K562 (cell line): ENCODE results near the gene SLC12A4. TPM values are rescaled to one million over a fixed set of nuclear protein-coding genes. Genes with fewer than 3 reads are reported as not detected.

Experiments used
- ATAC-seq: fragments of 200-7000 bp; cut with Tn5 transposase; 3 replicates; pipeline ENCODE4 v1.9.1; 2020; ENCODE audit warnings: moderate library complexity
- BruUV-seq: library from RNA; stranded (reverse); fragments of 400-500 nt; replicated peaks from 2 replicates; lab custom pipeline; 2021; lab: Mats Ljungman, UMichigan
- CTCF ChIA-PET: fragments of 300-600 bp; formaldehyde crosslinking; extraction: SDS; loops from one replicate; lab custom pipeline; 2021; ENCODE audit warnings: low intra/inter-chr PET ratio; lab: Yijun Ruan, JAX
- POLR2A ChIA-PET: fragments of 300-600, 350-650 bp; sonication (Branson Sonifier 250); formaldehyde crosslinking; extraction: SDS; loops from one replicate; lab custom pipeline; 2021; ENCODE audit warnings: antibody characterized with exemption, inconsistent platforms; lab: Yijun Ruan, JAX
- DNase-seq, 4 experiments: peaks; one replicate each; pipeline versions ENCODE4 v3.0.0 to v3.0.0-alpha.2; 2011 to 2018; ENCODE audit warnings: low spot score in 3 of 4, mixed read lengths in 3 of 4; ENCODE audit errors: extremely low read depth in 1 of 4
- FAIRE-seq: peaks from 2 replicates; lab custom pipeline; 2011; peaks lifted over from hg19 to GRCh38; lab: Jason Lieb, UNC
- H2AFZ ChIP-seq: 2 replicates; pipeline ENCODE4 v1.6.0; 2011; ENCODE audit warnings: low read depth, low read length, control low read depth, inconsistent platforms
- H3K27ac ChIP-seq: fragments of 200-600 bp; 3 replicates; pipeline ENCODE4 v1.8.0; 2011; ENCODE audit warnings: low read depth, mild to moderate bottlenecking, control low read depth, inconsistent platforms, low read length, moderate library complexity, mixed read lengths; ENCODE audit errors: extremely low read depth
- H3K27me3 ChIP-seq, 2 experiments: fragments of 300-600 bp in 1 of 2; 2 replicates in 1 of 2; 3 replicates in 1 of 2; pipeline versions ENCODE4 v1.6.0 to v1.8.0; 2011; ENCODE audit warnings: inconsistent platforms in 2 of 2, low read length in 2 of 2, mild to moderate bottlenecking in 1 of 2, mixed read lengths in 1 of 2, moderate library complexity in 1 of 2; ENCODE audit not compliant: control insufficient read depth in 2 of 2, insufficient read depth in 2 of 2
- H3K36me3 ChIP-seq: fragments of 300-600 bp; 3 replicates; pipeline ENCODE4 v1.8.0; 2011; ENCODE audit warnings: mild to moderate bottlenecking, low read length, inconsistent platforms; ENCODE audit not compliant: control insufficient read depth, insufficient read depth
- H3K4me1 ChIP-seq, 2 experiments: fragments of 200-600 bp in 1 of 2; replicated peaks in 1 of 2; 2 replicates in 1 of 2; 3 replicates in 1 of 2; pipeline versions ENCODE4 v1.5.1 to v1.8.0; 2011; ENCODE audit warnings: inconsistent platforms in 2 of 2, low read length in 2 of 2, mild to moderate bottlenecking in 1 of 2, mixed read lengths in 1 of 2, moderate library complexity in 1 of 2; ENCODE audit not compliant: control insufficient read depth in 2 of 2, insufficient read depth in 2 of 2
- H3K4me2 ChIP-seq: 2 replicates; pipeline ENCODE4 v1.6.1; 2011; ENCODE audit warnings: low read length, control low read depth, inconsistent platforms, mixed read lengths; ENCODE audit not compliant: insufficient read depth
- H3K4me3 ChIP-seq: fragments of 200-600 bp; sonication (generic), shearing (Covaris generic); 2 replicates; pipeline ENCODE4 v1.5.1; 2016; ENCODE audit warnings: control low read depth, inconsistent platforms
- H3K79me2 ChIP-seq: fragments of 200-600 bp; 3 replicates; pipeline ENCODE4 v1.8.0; 2011; ENCODE audit warnings: low read length, inconsistent platforms; ENCODE audit not compliant: control insufficient read depth, insufficient read depth
- H3K9ac ChIP-seq, 2 experiments: 2 replicates each; pipeline versions ENCODE4 v1.6.0 to v1.6.1; 2011; ENCODE audit warnings: low read depth in 2 of 2, low read length in 2 of 2, control low read depth in 1 of 2, inconsistent platforms in 1 of 2, mild to moderate bottlenecking in 1 of 2, mixed read lengths in 1 of 2; ENCODE audit not compliant: insufficient read depth in 1 of 2
- H3K9me1 ChIP-seq: one replicate; pipeline ENCODE4 v1.6.0; 2011; ENCODE audit warnings: inconsistent platforms, mild to moderate bottlenecking, low read length, moderate library complexity; ENCODE audit not compliant: control insufficient read depth, insufficient read depth
- H3K9me3 ChIP-seq: replicated peaks from 2 replicates; pipeline ENCODE4 v1.5.1; 2011; ENCODE audit warnings: low read depth, low read length, inconsistent platforms; ENCODE audit not compliant: control insufficient read depth, insufficient read depth
- H4K20me1 ChIP-seq: replicated peaks from 2 replicates; pipeline ENCODE4 v1.6.1; 2011; ENCODE audit warnings: low read length, inconsistent platforms, mixed read lengths; ENCODE audit not compliant: control insufficient read depth, insufficient read depth
- ETV5 ChIP-seq: sonication (generic); formaldehyde crosslinking; IDR thresholded peaks from 2 replicates; pipeline ENCODE4 v1.4.0; 2020; ENCODE audit warnings: low read depth, mild to moderate bottlenecking, missing genetic modification reagents
- GABPA ChIP-seq: fragments of 200-800 bp; sonication (Bioruptor generic); conservative IDR thresholded peaks from 2 replicates; pipeline ENCODE4 v1.6.1; 2016; ENCODE audit warnings: low read depth, missing genetic modification characterization, missing compliant biosample characterization
- GATAD2B ChIP-seq: fragments of 450-650 bp; IDR thresholded peaks from 2 replicates; pipeline ENCODE4 v1.6.1; 2017; ENCODE audit warnings: mild to moderate bottlenecking, borderline replicate concordance
- KAT8 ChIP-seq: fragments of 450-650 bp; IDR thresholded peaks from 2 replicates; pipeline ENCODE4 v1.6.1; 2016; ENCODE audit warnings: low read depth, mild to moderate bottlenecking
- MCM5 ChIP-seq: fragments of 450-650 bp; IDR thresholded peaks from 2 replicates; pipeline ENCODE4 v1.6.1; 2016; ENCODE audit warnings: low read depth
- MEIS2 ChIP-seq: fragments of 450-650 bp; IDR thresholded peaks from 2 replicates; pipeline ENCODE4 v1.6.1; 2014; ENCODE audit warnings: mild to moderate bottlenecking; ENCODE audit not compliant: partially characterized antibody
- RCOR1 ChIP-seq, 2 experiments: IDR thresholded peaks; 2 replicates each; pipeline ENCODE4 v1.6.1; 2012; ENCODE audit warnings: low read depth in 2 of 2, low read length in 2 of 2, borderline replicate concordance in 1 of 2, improper control_type of control experiment in 1 of 2
- TAL1 ChIP-seq: fragments of 450-650 bp; IDR thresholded peaks from 2 replicates; pipeline ENCODE4 v1.6.1; 2016; ENCODE audit warnings: mild to moderate bottlenecking
- XRCC4 ChIP-seq: IDR thresholded peaks from one replicate; pipeline ENCODE4 v1.6.1; 2011; ENCODE audit not compliant: insufficient read depth, insufficient read length; ENCODE audit errors: extremely low read depth
- ZBED1 ChIP-seq: IDR thresholded peaks from 2 replicates; pipeline ENCODE4 v1.6.1; 2014
- ZNF217 ChIP-seq: sonication (generic); formaldehyde crosslinking; IDR thresholded peaks from 2 replicates; pipeline ENCODE4 v1.8.0; 2022; ENCODE audit warnings: mild to moderate bottlenecking, missing genetic modification reagents
- ZNF3 ChIP-seq: fragments of 250-450 bp; sonication (Bioruptor Pico); IDR thresholded peaks from 2 replicates; pipeline ENCODE4 v1.5.0; 2021; ENCODE audit warnings: mild to moderate bottlenecking, moderate library complexity
- ZNF76 ChIP-seq: fragments of 250-450 bp; sonication (Bioruptor Pico); IDR thresholded peaks from 2 replicates; pipeline ENCODE4 v1.4.0; 2020; ENCODE audit warnings: mild to moderate bottlenecking, moderate library complexity, borderline replicate concordance
- WGBS: fragments of 100-300 bp; shearing (Covaris generic); methylation state at CpG from one replicate; pipeline ENCODE4 v1.1.6; 2016; ENCODE audit warnings: low coverage, mixed read lengths; ENCODE audit not compliant: insufficient coverage; ENCODE audit errors: missing lambda C conversion rate; 5-methylcytosine and 5-hydroxymethylcytosine counted together
- in situ Hi-C: fragments of 300-500 bp; cut with MboI; formaldehyde crosslinking; loops from 4 replicates; pipeline ENCODE4 v1.15.0; 2018; ENCODE audit warnings: inconsistent platforms, mixed read lengths
- intact Hi-C: fragments of 100-400 bp; cut with micrococcal nuclease; formaldehyde crosslinking; loops from 2 replicates; pipeline ENCODE4 v1.14.2; 2022
- polyA plus RNA-seq, 8 experiments: library from polyadenylated mRNA; depleted of rRNA in 4 of 8; stranded (reverse) in 5 of 8; unstranded in 3 of 8; fragments of >200 nt; fragmentation: Nextera tagmentation in 2 of 8; fragmentation: Illumina TruSeq in 1 of 8; extraction: Ambion mirVana in 2 of 8; extraction: Trizol in 1 of 8; gene quantifications; 2 replicates each; pipeline versions ENCODE4 v1.2.1 to v1.2.3, GENCODE V29; 2011 to 2014; ENCODE audit warnings: inconsistent platforms in 1 of 8, missing spikeins in 1 of 8
- total RNA-seq, 7 experiments: library from RNA; depleted of rRNA in 6 of 7; stranded (reverse); fragments of >200 nt in 6 of 7; fragmentation: Illumina TruSeq in 2 of 7; extraction: Trizol in 2 of 7; gene quantifications; 2 replicates each; pipeline versions ENCODE4 v1.2.1 to v1.2.3, GENCODE V29; 2011 to 2021; ENCODE audit warnings: low replicate concordance in 1 of 7
- TF ChIP-seq, protein P1 (sequence below): fragments of 450-650 bp; formaldehyde crosslinking; IDR thresholded peaks from 2 replicates; pipeline ENCODE4 v1.4.0; 2020; ENCODE audit warnings: mild to moderate bottlenecking, moderate library complexity
- TF ChIP-seq, protein P2 (sequence below): fragments of 450-650 bp; conservative IDR thresholded peaks from 2 replicates; pipeline ENCODE4 v1.6.1; 2016; ENCODE audit warnings: missing genetic modification characterization, low read depth, mild to moderate bottlenecking, control low read depth, missing compliant biosample characterization
- TF ChIP-seq, protein P3 (sequence below): fragments of 450-650 bp; IDR thresholded peaks from 2 replicates; pipeline ENCODE4 v1.6.1; 2016; ENCODE audit warnings: missing biosample characterization, missing genetic modification characterization
- TF ChIP-seq, protein P4 (sequence below): fragments of 200-800 bp; sonication (Bioruptor generic); IDR thresholded peaks from 2 replicates; pipeline ENCODE4 v1.6.1; 2017; ENCODE audit warnings: missing genetic modification characterization, missing compliant biosample characterization

SLC12A4 gene
- total and polyA plus RNA-seq, 9 of the 15 experiments (the other 6 are each of a cell fraction or from before 2014, with no cell fraction given) = 0.75 to 43.5 (median 15.0) TPM

DNA sequence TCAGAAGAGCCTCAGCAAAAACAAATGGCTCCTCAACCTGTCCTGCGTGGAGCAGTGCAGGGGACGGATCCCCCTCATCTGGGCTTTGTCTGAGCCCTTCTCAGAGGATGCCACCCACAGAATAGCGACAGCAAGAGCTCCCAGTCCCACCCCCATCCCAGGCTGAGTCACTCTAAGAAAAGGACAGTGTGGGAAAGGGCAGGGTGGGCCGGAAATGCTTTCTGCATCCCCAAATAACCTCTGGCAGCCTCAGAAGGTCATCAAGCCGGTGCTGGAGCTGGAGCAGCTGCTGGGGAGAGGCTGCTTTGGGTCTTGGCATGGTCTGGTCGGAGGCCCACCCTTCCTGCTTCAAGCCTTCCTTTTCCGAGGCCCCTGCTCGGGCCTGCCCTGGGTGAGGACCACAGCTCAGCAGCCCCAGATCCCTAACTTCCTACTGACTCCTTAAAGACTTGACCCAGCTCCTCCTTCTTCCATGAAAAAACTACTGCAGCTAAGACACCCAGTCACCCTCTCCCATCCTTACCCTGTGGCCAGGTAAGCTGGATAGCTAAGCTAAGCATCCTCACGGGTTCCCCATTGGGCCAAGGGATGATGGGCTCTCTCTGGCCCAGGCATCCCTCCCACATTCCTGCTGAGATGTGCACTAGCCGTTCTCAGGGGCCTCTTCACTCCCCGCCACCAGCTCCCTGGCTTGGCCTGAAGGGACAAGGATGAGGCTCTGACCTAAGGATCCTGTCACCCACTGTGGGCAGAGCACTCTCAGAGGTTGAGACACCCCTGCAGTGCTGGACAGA, 8.7 kb downstream of the SLC12A4 start:
- peak; percentile 46 to 71 (median 59) for DNase-seq
- H4K20me1 ChIP-seq = peaks cover 13% of the 10 kb centered on the region
- no peaks in the 10 kb centered on the region for H3K9me3 ChIP-seq
- peak overlapping the region; percentile 44 for H3K4me2 ChIP-seq
- H3K27me3 ChIP-seq = no peaks in the 10 kb centered on the region
- peaks cover 5% of the 10 kb centered on the region for H3K9me1 ChIP-seq
- no peak overlapping the region for H2AFZ ChIP-seq
- intact Hi-C loops (no loop called here), in situ Hi-C loops (no loop called here)
- no peaks in the 10 kb centered on the region; the same call in 2 of the 3 replicates for H3K79me2 ChIP-seq
- peak overlapping the region; percentile 41 to 70; a peak in 3 of 4 replicates for H3K9ac ChIP-seq
- H3K4me1 ChIP-seq = peaks cover 9 to 35% of the 10 kb centered on the region in 2 experiments; a peak in 4 of 5 replicates
- ChIA-PET POLR2A (interaction anchor here (0.6 to 1.2 kb wide), 6 partner anchors 8 to 70 kb away, joined by 3 to 5 read pairs (median 3); partner anchors contain the start of gene SLC12A4), CTCF (no interaction called here)
- peak overlapping the region; percentile 52; the same call in 2 of the 3 replicates for H3K27ac ChIP-seq
- H3K4me3 ChIP-seq = no peak overlapping the region
- peak; percentile 49 for FAIRE-seq
- BruUV-seq = no TSS peak
- peaks cover 74% of the 10 kb centered on the region; the same call in 2 of the 3 replicates for H3K36me3 ChIP-seq
- 42% methylated on average over 10 of the region's 11 CpGs for WGBS
- ATAC-seq = peak; percentile 75
- TF ChIP-seq, protein P1, sequence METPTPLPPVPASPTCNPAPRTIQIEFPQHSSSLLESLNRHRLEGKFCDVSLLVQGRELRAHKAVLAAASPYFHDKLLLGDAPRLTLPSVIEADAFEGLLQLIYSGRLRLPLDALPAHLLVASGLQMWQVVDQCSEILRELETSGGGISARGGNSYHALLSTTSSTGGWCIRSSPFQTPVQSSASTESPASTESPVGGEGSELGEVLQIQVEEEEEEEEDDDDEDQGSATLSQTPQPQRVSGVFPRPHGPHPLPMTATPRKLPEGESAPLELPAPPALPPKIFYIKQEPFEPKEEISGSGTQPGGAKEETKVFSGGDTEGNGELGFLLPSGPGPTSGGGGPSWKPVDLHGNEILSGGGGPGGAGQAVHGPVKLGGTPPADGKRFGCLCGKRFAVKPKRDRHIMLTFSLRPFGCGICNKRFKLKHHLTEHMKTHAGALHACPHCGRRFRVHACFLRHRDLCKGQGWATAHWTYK = no peak
- TF ChIP-seq, protein P2, sequence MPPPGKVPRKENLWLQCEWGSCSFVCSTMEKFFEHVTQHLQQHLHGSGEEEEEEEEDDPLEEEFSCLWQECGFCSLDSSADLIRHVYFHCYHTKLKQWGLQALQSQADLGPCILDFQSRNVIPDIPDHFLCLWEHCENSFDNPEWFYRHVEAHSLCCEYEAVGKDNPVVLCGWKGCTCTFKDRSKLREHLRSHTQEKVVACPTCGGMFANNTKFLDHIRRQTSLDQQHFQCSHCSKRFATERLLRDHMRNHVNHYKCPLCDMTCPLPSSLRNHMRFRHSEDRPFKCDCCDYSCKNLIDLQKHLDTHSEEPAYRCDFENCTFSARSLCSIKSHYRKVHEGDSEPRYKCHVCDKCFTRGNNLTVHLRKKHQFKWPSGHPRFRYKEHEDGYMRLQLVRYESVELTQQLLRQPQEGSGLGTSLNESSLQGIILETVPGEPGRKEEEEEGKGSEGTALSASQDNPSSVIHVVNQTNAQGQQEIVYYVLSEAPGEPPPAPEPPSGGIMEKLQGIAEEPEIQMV (tag) = no peak
- no peak for TF ChIP-seq XRCC4
- no peak for TF ChIP-seq ZNF3 (CRISPR knock-in tag)
- TF ChIP-seq MEIS2 = no peak
- no peak for TF ChIP-seq TAL1
- TF ChIP-seq KAT8 = no peak
- TF ChIP-seq ETV5 (CRISPR knock-in tag) = peak; percentile 62; the same call in 1 of the 2 replicates
- no peak for TF ChIP-seq GATAD2B
- TF ChIP-seq ZBED1 = no peak
- TF ChIP-seq, protein P3, sequence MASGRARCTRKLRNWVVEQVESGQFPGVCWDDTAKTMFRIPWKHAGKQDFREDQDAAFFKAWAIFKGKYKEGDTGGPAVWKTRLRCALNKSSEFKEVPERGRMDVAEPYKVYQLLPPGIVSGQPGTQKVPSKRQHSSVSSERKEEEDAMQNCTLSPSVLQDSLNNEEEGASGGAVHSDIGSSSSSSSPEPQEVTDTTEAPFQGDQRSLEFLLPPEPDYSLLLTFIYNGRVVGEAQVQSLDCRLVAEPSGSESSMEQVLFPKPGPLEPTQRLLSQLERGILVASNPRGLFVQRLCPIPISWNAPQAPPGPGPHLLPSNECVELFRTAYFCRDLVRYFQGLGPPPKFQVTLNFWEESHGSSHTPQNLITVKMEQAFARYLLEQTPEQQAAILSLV (tag) = no peak
- TF ChIP-seq, protein P4, sequence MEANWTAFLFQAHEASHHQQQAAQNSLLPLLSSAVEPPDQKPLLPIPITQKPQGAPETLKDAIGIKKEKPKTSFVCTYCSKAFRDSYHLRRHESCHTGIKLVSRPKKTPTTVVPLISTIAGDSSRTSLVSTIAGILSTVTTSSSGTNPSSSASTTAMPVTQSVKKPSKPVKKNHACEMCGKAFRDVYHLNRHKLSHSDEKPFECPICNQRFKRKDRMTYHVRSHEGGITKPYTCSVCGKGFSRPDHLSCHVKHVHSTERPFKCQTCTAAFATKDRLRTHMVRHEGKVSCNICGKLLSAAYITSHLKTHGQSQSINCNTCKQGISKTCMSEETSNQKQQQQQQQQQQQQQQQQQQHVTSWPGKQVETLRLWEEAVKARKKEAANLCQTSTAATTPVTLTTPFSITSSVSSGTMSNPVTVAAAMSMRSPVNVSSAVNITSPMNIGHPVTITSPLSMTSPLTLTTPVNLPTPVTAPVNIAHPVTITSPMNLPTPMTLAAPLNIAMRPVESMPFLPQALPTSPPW (CRISPR knock-in tag) = peak; percentile 36; the same call in 1 of the 2 replicates
- TF ChIP-seq MCM5 = no peak
- TF ChIP-seq ZNF217 (CRISPR knock-in tag) = no peak
- TF ChIP-seq RCOR1 (IDR thresholded peaks at IDR 0.05; ENCODE audit: borderline replicate concordance in 1 of 2, low read depth in 2 of 2, low read length in 2 of 2) = peak in 1 of 2 experiments; percentile 38; a peak in 1 of 4 replicates
- no peak for TF ChIP-seq ZNF76
- peak; percentile 41; the same call in 1 of the 2 replicates for TF ChIP-seq GABPA (tag)
